GM18499 (cell line): ENCODE results near the gene CHMP2A.
A peak's percentile ranks its signal among the peaks of the same experiment; 100 is the strongest.

ENCODE experiments used
- ATAC-seq: cut with Tn5 transposase; IDR thresholded peaks from one replicate; pipeline ENCODE4 v1.9.1; 2021; ENCODE audit warnings: moderate number of reproducible peaks; ENCODE audit not compliant: insufficient read depth, unreplicated experiment

The CHMP2A gene

GRCh38 chr19:58570770-58571574 is 16.1 kb upstream of the CHMP2A start:
- ATAC-seq: no peak

- no peak for ATAC-seq
Observed at GRCh38 chr19:58569943-58570670, 15.2 kb upstream of the CHMP2A start.

GRCh38 chr19:58569191-58569942 is 14.5 kb upstream of the CHMP2A start:
- no peak for ATAC-seq

- ATAC-seq: no peak
Observed at GRCh38 chr19:58568453-58569130, 13.7 kb upstream of the CHMP2A start.

GRCh38 chr19:58566989-58567388 is 12.1 kb upstream of the CHMP2A start:
- no peak for ATAC-seq

GRCh38 chr19:58563823-58564222 is 8.9 kb upstream of the CHMP2A start:
- no peak for ATAC-seq

- ATAC-seq: no peak
Observed at GRCh38 chr19:58563034-58563573, 8.2 kb upstream of the CHMP2A start.

- ATAC-seq: no peak
Observed at GRCh38 chr19:58562122-58563033, 7.5 kb upstream of the CHMP2A start.

- ATAC-seq: no peak
Observed at GRCh38 chr19:58561373-58562121, 6.6 kb upstream of the CHMP2A start.

- no peak for ATAC-seq
Observed at GRCh38 chr19:58560921-58561320, 6.0 kb upstream of the CHMP2A start.

GRCh38 chr19:58560007-58560887 is 5.3 kb upstream of the CHMP2A start:
- no peak for ATAC-seq

- ATAC-seq: no peak
Observed at GRCh38 chr19:58559275-58560006, 4.5 kb upstream of the CHMP2A start.

GRCh38 chr19:58558623-58559274 is 3.8 kb upstream of the CHMP2A start:
- peak; percentile 34 for ATAC-seq

- ATAC-seq: no peak
Observed at GRCh38 chr19:58558066-58558622, 3.2 kb upstream of the CHMP2A start, which contains the start of gene UBE2M. TSS of gene UBE2M (minus strand) at chr19:58558611. CDS start at chr19:58558381, 230 bp downstream.

- ATAC-seq: no peak
Observed at GRCh38 chr19:58557221-58558065, 2.5 kb upstream of the CHMP2A start.
